ENCODE measurements around the gene OR2V2.
"Not testable (repeated sequence)": the region's sequence is repeated elsewhere in the genome, so short reads cannot be mapped to it uniquely, and the experiment has no call there.

The OR2V2 gene

DNA sequence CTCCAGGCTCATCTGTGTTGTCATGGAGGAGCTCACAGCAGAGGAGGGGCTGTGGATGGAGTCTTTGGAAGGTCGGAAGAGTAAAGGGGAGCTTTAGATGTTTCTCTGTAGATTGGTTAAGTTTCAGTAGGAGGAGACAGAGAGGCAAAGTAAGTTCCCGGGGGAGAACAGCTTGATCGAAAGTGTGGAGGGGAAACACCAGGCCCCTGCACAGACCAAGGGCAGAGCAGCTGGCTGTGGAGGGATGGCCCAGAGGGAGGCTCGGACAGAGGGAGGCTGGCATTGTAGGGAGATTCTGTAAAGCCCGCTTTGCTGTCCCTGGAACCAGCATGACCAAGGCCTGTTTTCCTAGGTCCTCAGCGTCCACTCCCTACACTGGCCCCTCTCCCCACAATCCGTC lies 5.3 kb upstream of the OR2V2 start:
- in situ Hi-C loops (cut with MboI; ENCODE audit: low sequenced_read_pairs) = no loop called here

GRCh38 chr5:181145133-181145532 lies 2.3 kb upstream of the OR2V2 start:
- in situ Hi-C loops (cut with MboI; ENCODE audit: low sequenced_read_pairs) = no loop called here

- in situ Hi-C loops (cut with MboI; ENCODE audit: low sequenced_read_pairs) = no loop called here
Observed at GRCh38 chr5:181149355-181149754, 2.0 kb downstream of the OR2V2 start.

DNA sequence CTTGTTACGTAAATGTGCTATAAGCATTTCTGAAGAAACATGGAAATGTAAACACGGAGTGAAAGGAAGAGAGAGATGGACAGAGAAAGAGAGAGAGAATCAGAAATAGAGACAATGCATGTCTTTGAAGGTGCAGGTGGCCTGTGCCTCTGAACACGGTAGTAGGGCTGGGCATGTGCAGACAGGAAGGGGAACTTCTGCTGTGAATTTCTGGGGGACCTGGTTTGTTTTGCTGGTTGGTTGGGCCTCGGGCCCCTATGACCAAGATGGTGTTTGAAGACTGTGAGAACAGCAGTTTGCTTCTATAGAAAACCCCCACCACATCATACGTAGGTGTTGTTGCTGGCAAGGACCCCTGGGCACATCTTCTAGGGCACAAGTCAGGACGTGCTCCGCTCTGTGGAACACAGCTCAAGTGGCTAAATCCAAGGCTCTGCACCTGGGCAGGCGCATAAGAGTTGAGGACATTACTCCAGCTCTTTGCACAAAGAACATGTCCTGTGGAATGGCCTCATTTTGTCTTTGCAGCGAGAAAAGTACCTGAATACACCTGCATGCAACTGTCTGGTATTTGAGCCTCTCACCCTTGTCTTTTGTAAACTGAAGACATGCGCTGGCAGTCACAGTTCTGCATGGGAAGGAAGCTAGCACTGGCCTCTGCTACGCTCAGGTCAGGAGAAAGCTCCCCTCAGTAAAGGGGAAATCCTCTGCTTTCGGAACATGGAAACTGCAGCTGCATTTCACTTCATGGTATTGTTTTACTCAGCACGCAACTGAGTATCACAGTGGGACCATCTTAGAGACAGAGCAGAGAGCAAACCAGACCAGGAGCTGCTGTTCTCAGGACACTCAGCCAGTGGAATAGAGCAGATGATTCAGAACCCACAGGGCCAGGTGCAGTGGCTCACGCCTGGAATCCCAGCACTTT lies 2.7 kb downstream of the OR2V2 start:
- in situ Hi-C loops (cut with MboI; ENCODE audit: low sequenced_read_pairs) = no loop called here

DNA sequence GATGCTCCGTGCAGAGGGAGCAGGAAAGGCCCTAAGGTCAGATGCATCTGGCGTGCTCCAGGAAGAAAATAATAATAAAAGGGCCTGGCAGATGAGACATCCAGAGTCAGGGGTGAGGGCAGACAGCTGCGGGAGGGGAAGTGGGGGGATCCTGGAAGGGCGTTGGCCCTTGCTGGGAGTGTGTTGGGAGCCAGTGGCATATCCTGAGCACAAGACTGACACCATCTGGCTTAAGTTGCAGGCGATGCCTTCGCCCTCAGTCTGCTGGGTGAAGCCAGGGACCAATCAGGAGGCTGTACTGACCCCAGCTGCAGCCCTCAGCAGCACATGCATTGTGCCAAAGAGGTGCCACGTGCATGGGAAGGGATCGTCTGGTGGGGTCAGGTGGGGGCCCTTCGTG lies 3.8 kb downstream of the OR2V2 start:
- in situ Hi-C loops (cut with MboI; ENCODE audit: low sequenced_read_pairs) = no loop called here

- in situ Hi-C loops (cut with MboI; ENCODE audit: low sequenced_read_pairs) = no loop called here
Observed at GRCh38 chr5:181152406-181152805, 5.0 kb downstream of the OR2V2 start.

- in situ Hi-C loops (cut with MboI; ENCODE audit: low sequenced_read_pairs) = no loop called here
Observed at GRCh38 chr5:181153814-181154213, 6.4 kb downstream of the OR2V2 start.

GRCh38 chr5:181156758-181157157 lies 9.4 kb downstream of the OR2V2 start:
- in situ Hi-C loops (cut with MboI; ENCODE audit: low sequenced_read_pairs) = no loop called here

DNA sequence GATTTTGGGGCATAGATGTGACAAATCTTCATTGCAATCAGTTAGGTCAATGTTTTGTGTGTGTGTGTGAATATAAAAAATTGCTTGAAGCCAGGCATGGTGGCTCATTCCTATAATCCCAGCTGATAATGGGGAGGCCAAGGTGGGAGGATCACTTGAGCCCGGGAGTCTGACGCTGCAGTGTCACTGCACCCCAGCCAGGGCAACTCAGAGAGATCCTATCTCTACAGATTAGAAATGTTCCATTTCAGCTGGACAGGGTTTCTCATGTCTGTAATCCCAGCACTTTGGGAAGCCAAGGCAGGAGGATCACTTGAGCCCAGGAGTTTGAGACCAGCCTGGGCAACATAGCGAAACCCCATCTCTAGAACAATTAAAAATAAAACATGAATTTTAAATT lies 11.5 kb downstream of the OR2V2 start:
- in situ Hi-C loops (cut with MboI; ENCODE audit: low sequenced_read_pairs) = no loop called here

- in situ Hi-C loops (cut with MboI; ENCODE audit: low sequenced_read_pairs) = no loop called here
Observed at GRCh38 chr5:181159286-181160151, 12.1 kb downstream of the OR2V2 start.

GRCh38 chr5:181160152-181160754 lies 12.9 kb downstream of the OR2V2 start:
- in situ Hi-C loops (cut with MboI; ENCODE audit: low sequenced_read_pairs) = no loop called here

DNA sequence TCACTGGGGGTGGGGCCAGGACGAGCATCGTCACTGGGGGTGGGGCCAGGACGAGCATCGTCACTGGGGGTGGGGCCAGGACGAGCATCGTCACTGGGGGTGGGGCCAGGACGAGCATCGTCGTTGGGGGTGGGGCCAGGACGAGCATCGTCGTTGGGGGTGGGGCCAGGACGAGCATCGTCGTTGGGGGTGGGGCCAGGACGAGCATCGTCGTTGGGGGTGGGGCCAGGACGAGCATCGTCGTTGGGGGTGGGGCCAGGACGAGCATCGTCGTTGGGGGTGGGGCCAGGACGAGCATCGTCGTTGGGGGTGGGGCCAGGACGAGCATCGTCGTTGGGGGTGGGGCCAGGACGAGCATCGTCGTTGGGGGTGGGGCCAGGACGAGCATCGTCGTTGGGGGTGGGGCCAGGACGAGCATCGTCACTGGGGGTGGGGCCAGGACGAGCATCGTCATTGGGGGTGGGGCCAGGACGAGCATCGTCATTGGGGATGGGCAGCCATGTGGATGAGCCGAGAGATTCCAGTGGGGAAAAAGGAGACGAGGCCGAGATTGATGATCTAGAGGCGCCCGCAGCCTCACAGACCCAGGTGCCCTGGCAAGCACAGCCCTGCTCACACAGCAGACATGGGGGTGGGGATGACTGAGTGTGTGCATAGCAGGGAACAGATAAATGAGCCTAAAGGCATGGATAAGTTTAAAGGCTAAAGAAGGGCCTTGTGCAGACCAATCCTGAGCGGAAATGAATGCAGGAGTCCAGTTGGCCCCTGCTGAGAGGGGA lies 13.6 kb downstream of the OR2V2 start:
- in situ Hi-C loops (cut with MboI; ENCODE audit: low sequenced_read_pairs) = not testable (repeated sequence)

DNA sequence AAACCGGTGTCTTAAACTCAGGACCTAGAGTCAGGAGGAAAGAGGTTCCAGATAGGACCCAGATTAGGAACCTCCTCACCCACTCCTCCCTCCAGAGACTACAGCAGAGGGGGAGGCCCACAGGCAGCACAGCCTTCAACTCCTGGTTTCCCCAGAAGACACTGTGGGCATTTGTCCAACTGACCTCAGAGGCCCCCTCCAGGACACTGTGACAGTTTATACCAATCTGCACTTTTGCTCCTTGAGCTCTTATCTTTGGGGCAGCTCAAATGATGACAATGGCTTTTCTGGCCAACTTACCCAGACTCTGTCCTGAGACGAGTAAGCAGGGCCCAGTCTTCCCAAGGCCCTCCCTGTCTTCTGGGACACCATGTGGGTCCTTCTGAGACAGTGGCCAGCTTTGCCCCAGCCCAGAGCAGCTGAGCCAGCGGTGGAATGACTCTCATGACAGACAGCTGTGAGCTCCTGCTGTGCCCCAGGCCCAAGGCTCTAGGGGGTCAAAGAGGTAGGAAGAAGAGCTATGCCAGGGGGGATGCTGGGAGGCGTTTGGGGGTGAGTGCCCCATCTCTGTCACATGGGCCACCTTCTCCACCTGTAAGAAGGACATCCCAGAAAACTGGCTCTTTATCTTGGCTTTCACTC lies 14.3 kb downstream of the OR2V2 start:
- in situ Hi-C loops (cut with MboI; ENCODE audit: low sequenced_read_pairs) = no loop called here

DNA sequence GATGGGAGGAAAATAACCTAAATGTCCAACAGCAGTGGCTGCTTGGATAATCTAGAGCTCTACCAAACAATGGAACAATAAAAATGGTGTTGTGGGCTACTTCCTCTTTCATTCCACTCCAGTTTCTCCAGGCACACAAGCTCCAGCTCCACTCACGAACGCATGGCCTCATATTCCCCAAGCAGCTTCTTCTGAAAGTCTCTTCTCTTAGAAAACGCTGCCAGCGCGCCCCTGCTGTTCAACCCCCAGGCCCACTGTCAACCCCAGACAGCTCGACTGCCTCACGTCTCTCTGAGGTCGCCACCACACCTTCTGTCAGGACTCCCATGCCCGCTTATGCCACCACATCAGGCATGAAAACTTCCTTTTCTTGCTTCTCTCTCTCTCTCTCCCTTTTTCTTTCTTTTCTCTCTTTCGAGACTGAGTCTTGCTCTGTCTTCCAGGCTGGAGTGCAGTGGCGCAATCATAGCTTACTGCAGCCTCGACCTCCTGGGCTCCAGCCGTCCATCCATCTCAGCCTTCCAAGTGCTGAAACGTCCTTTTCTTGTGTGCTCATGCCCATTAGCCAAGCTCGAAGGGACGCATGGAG lies 16.2 kb downstream of the OR2V2 start:
- in situ Hi-C loops (cut with MboI; ENCODE audit: low sequenced_read_pairs) = no loop called here

DNA sequence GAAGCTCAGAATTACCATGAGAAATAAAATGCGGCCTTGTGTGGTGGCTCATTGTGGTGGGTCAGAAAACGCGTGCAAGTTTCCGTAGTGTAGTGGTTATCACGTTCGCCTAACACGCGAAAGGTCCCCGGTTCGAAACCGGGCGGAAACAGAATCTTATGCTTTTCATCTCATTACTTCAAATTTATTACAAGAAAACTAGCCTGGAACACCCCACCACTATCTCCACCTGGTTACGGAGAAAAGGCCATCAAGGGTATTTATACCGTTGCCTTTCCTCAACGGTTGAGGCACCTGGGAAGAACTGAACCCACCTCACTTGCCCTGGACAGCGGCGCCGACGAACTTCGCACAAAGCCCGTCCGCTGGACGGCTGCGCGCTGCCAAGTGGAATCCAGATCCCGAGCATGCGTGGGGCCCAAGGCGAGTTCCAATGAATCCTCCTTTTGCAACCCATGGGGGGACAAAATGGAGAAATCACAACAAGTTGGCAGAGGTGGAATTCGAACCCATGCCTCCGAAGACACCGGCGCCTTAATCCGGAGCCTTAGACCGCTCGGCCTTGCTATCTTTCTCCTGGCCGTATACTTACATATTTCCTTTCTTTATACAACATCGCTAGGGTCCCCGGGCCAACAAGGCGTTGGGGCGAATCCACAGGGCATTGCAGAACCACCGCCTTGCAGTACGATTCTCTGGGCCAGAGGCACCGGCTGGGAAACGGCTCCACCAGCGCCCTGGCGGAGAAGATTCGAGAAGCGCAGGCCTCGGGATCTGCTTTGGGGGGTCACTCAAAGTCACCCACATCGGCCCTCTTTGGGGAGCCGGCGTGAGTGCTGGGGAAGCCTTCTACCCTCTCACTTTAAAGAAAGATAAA lies 16.9 kb downstream of the OR2V2 start:
- in situ Hi-C loops (cut with MboI; ENCODE audit: low sequenced_read_pairs) = no loop called here

GRCh38 chr5:181166812-181167733 lies 19.7 kb downstream of the OR2V2 start:
- in situ Hi-C loops (cut with MboI; ENCODE audit: low sequenced_read_pairs) = no loop called here

DNA sequence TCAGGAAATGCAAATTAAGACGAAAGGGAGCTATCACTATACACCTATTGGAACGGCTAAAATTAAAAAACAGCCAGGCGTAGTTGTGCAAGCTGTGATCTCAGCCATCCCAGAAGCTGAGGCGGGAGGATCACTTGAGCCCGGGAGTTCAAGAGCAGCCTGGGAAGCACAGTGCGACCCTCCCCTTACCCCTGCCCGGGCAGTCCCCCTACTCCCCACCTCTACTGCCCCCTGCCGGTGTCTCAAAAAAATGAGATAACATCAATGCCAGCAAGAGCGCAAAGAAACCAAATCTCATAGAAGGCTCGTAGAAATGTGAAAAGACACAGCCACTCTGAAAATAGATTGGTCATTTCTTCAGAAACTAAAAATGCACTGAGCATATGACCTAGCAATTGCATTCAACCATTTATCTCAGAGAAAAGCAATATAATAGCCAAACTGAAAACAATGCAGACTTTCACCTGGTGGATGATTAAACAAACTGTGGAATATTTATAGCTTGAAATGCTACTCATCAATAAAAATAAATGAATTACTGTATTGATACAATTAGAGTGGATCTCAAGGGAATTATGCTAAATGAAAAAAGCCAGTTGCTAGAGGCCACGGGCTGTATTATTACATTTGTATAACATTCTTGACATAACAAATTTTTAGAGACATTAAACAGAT lies 20.6 kb downstream of the OR2V2 start:
- in situ Hi-C loops (cut with MboI; ENCODE audit: low sequenced_read_pairs) = no loop called here
